NCI-H1694 treated with DMSO at 0.1 percent for 48 hours (cell line): ENCODE measurements around the gene C2CD4C.
"Not testable (repeated sequence)": the region's sequence is repeated elsewhere in the genome, so short reads cannot be mapped to it uniquely, and the experiment has no call there.

Experiments
- DNase-seq: peaks from one replicate; lab custom pipeline; 2025; lab: John Stamatoyannopoulos, UW

The C2CD4C gene

GRCh38 chr19:380618-381219, 28.2 kb downstream of the C2CD4C start:
- DNase-seq, result not testable (repeated sequence)

GRCh38 chr19:379796-380195, 29.2 kb downstream of the C2CD4C start:
- DNase-seq, result no peak

- DNase-seq, result no peak
Observed at GRCh38 chr19:378706-379105, 30.2 kb downstream of the C2CD4C start.

- no peak for DNase-seq
Observed at GRCh38 chr19:377801-378581, 31.0 kb downstream of the C2CD4C start.

GRCh38 chr19:376111-376470, 32.9 kb downstream of the C2CD4C start:
- DNase-seq, result no peak

GRCh38 chr19:375395-376110, 33.4 kb downstream of the C2CD4C start:
- no peak for DNase-seq

GRCh38 chr19:374886-375235, 34.1 kb downstream of the C2CD4C start:
- DNase-seq, result no peak

GRCh38 chr19:374183-374885, 34.6 kb downstream of the C2CD4C start:
- DNase-seq, result peak; percentile 18

- no peak for DNase-seq
Observed at GRCh38 chr19:373391-374182, 35.4 kb downstream of the C2CD4C start.

GRCh38 chr19:372306-372890, 36.5 kb downstream of the C2CD4C start:
- DNase-seq, result peak; percentile 79

- DNase-seq, result peak; percentile 53
Observed at GRCh38 chr19:371501-372168, 37.3 kb downstream of the C2CD4C start.

GRCh38 chr19:370641-371330, 38.2 kb downstream of the C2CD4C start:
- DNase-seq, result no peak

GRCh38 chr19:369876-370275, 39.1 kb downstream of the C2CD4C start:
- DNase-seq, result no peak

GRCh38 chr19:369256-369655, 39.7 kb downstream of the C2CD4C start:
- no peak for DNase-seq

- no peak for DNase-seq
Observed at GRCh38 chr19:368630-369024, 40.3 kb downstream of the C2CD4C start.

- DNase-seq, result no peak
Observed at GRCh38 chr19:367963-368629, 40.9 kb downstream of the C2CD4C start.

GRCh38 chr19:367561-367960, 41.4 kb downstream of the C2CD4C start:
- no peak for DNase-seq

- DNase-seq, result no peak
Observed at GRCh38 chr19:366951-367350, 42.0 kb downstream of the C2CD4C start.

GRCh38 chr19:366205-366783, 42.7 kb downstream of the C2CD4C start:
- no peak for DNase-seq
